ENCODE measurements around the gene HNRNPA0. TPM values are rescaled to one million over a fixed set of nuclear protein-coding genes. Genes with fewer than 3 reads are reported as not detected.

HNRNPA0 gene
- total and polyA plus RNA-seq, 8 donors, result 1.2 to 29.7 (median 17.4) TPM

DNA sequence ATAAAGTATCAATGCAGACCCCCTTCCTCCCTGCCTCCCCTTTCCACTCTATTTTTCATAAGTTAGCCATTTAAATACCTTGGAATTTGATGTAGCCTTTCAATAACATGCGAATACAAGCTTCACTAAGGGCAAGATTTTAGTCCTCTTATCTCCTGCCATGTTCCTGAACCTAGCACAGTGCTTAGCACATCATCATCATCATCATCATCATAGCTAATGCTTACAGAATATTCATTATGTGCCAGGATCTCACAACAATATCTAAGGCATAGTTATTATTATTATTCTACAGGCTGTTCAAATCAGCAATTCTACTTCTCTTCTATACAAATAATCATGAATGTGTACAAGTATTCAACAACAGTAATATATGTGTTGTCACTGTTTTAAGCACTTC lies 38.7 kb downstream of the HNRNPA0 start:
- H3K27me3 ChIP-seq, result no peaks in the 10 kb centered on the region
- intact Hi-C loops (cut with DNase I; ENCODE audit: low total_unique reads), result no loop called here
- 85 to 98% (median 94%) methylated on average over 1 of the region's 1 CpG for WGBS, 5 donors
- no peak overlapping the region for H3K4me3 ChIP-seq
- no peaks in the 10 kb centered on the region for H3K9me3 ChIP-seq
- DNase-seq, result no peak
- no peak for TF ChIP-seq CTCF (IDR thresholded peaks at IDR 0.05)
- TF ChIP-seq EP300 (IDR thresholded peaks at IDR 0.05), result no peak
- TF ChIP-seq POLR2A (IDR thresholded peaks at IDR 0.05), result no peak
- no peak for TF ChIP-seq POLR2AphosphoS5 (IDR thresholded peaks at IDR 0.05)
- no peak overlapping the region for H3K27ac ChIP-seq
- H3K4me1 ChIP-seq, result no peaks in the 10 kb centered on the region
- H3K36me3 ChIP-seq, result peaks cover 0 to 3% (median 0%) of the 10 kb centered on the region in 4 donors

DNA sequence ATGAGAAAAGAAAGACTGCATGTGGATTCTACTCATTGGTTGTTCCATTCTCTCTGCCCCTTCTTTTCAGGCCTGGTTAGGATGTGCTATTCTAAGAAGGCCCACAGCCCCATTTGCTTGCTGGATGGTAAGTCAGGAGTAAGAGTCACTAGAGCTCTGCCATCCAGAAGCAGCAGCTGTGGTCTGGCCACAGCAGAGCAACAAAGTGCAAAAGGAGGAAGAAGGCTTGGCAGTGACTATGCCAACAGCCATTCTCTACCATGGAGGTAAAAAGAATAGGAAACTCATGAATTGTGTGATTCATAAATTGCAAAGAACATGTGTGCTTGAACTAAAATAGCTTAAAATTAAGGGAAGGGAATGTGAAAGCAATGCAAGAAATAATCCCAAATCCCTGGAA lies 39.2 kb downstream of the HNRNPA0 start:
- Histone ChIP-seq H3K27ac (no peak overlapping the region), H3K27me3 (no peaks in the 10 kb centered on the region), H3K4me3 (no peak overlapping the region), H3K36me3 (peaks cover 0 to 3% (median 0%) of the 10 kb centered on the region in 4 donors), H3K4me1 (no peaks in the 10 kb centered on the region), H3K9me3 (no peaks in the 10 kb centered on the region)
- DNase-seq, result no peak
- TF ChIP-seq EP300 (IDR thresholded peaks at IDR 0.05) (no peak), POLR2A (IDR thresholded peaks at IDR 0.05) (no peak), CTCF (IDR thresholded peaks at IDR 0.05) (no peak), POLR2AphosphoS5 (IDR thresholded peaks at IDR 0.05) (no peak)
- intact Hi-C loops (cut with DNase I; ENCODE audit: low total_unique reads), result no loop called here

GRCh38 chr5:137714494-137714893 lies 39.7 kb downstream of the HNRNPA0 start:
- DNase-seq, result no peak
- TF ChIP-seq EP300 (IDR thresholded peaks at IDR 0.05) (no peak), POLR2A (IDR thresholded peaks at IDR 0.05) (no peak), CTCF (IDR thresholded peaks at IDR 0.05) (no peak), POLR2AphosphoS5 (IDR thresholded peaks at IDR 0.05) (no peak)
- Histone ChIP-seq H3K4me1 (no peaks in the 10 kb centered on the region), H3K27me3 (no peaks in the 10 kb centered on the region), H3K27ac (no peak overlapping the region), H3K9me3 (no peaks in the 10 kb centered on the region), H3K36me3 (peaks cover 0 to 3% (median under 1%) of the 10 kb centered on the region in 4 donors), H3K4me3 (no peak overlapping the region)
- intact Hi-C loops (cut with DNase I; ENCODE audit: low total_unique reads), result no loop called here
- 82 to 94% (median 92%) methylated on average over 2 of the region's 2 CpGs for WGBS, 5 donors

GRCh38 chr5:137712139-137712667 lies 42.0 kb downstream of the HNRNPA0 start:
- no peak for DNase-seq
- no peaks in the 10 kb centered on the region for H3K27me3 ChIP-seq
- no peak overlapping the region for H3K27ac ChIP-seq
- no peak overlapping the region for H3K4me3 ChIP-seq
- no peak for TF ChIP-seq EP300 (IDR thresholded peaks at IDR 0.05)
- TF ChIP-seq CTCF (IDR thresholded peaks at IDR 0.05), result no peak
- no peak for TF ChIP-seq POLR2A (IDR thresholded peaks at IDR 0.05)
- no peak for TF ChIP-seq POLR2AphosphoS5 (IDR thresholded peaks at IDR 0.05)
- 89 to 97% (median 91%) methylated on average over 2 of the region's 2 CpGs for WGBS, 5 donors
- peaks cover 0 to 7% (median 3%) of the 10 kb centered on the region in 4 donors for H3K36me3 ChIP-seq
- no peaks in the 10 kb centered on the region for H3K9me3 ChIP-seq
- intact Hi-C loops (cut with DNase I; ENCODE audit: low total_unique reads), result no loop called here
- H3K4me1 ChIP-seq, result no peaks in the 10 kb centered on the region
